ENCODE measurements around the gene ATP10D.

DNA sequence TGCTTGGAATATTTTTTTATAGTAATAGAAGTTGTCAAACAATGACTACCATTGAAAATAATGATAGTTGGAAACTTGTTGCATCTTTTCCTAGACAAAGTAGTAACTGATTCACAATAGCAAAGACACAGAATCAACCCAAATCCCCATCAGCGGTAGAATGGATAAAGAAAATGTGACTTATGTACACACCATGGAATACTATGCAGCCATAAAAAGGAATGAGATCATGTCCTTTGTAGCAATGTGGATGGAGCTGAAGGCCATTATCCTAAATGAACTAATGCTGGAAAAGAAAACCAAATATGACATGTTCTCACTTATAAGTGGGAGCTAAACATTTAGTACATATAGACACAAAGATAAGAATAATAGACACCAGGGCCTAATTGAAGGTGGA lies 49.7 kb downstream of the ATP10D start:
- TF ChIP-seq ZNF274 (IDR thresholded peaks at IDR 0.05; ENCODE audit: low read depth, low read length) (no peak), YY1 (IDR thresholded peaks at IDR 0.05; ENCODE audit: insufficient read depth, insufficient read length) (no peak), SUZ12 (IDR thresholded peaks at IDR 0.05; ENCODE audit: extremely low read depth, insufficient read depth, insufficient read length) (no peak)
